A549 (cell line): ENCODE results near the gene TUFM.

Experiments used
- CHD4 ChIP-seq: fragments of 200-600 bp; sonication (generic); IDR thresholded peaks from 2 replicates; pipeline ENCODE4 v1.6.1; 2016; ENCODE audit warnings: antibody characterized with exemption, mild to moderate bottlenecking, borderline replicate concordance
- CTCF ChIP-seq: fragments of >200 bp; sonication (Bioruptor Twin); formaldehyde crosslinking; IDR thresholded peaks from 3 replicates; pipeline ENCODE4 v1.5.1; 2016
- E2F6 ChIP-seq: IDR thresholded peaks from 2 replicates; pipeline ENCODE4 v1.6.1; 2012; ENCODE audit warnings: low read depth, borderline replicate concordance
- EP300 ChIP-seq, 2 experiments: fragments of >200 bp; sonication (Bioruptor Twin); formaldehyde crosslinking; IDR thresholded peaks; 2 replicates in 1 of 2; 3 replicates in 1 of 2; pipeline ENCODE4 v1.6.1; 2016 to 2017
- FOSB ChIP-seq: fragments of 250-450 bp; sonication (Bioruptor Pico); IDR thresholded peaks from 2 replicates; pipeline ENCODE4 v1.5.0; 2020; ENCODE audit warnings: mild to moderate bottlenecking, moderate library complexity
- POLR2A ChIP-seq: IDR thresholded peaks from 2 replicates; pipeline ENCODE4 v1.6.1; 2012; ENCODE audit warnings: mild to moderate bottlenecking, low read length
- RAD21 ChIP-seq, 2 experiments: fragments of >200 bp in 1 of 2; sonication (Bioruptor Twin) in 1 of 2; formaldehyde crosslinking in 1 of 2; IDR thresholded peaks in 1 of 2; conservative IDR thresholded peaks in 1 of 2; 2 replicates in 1 of 2; 3 replicates in 1 of 2; pipeline ENCODE4 v1.6.1; 2012 to 2018; ENCODE audit warnings: inconsistent platforms in 1 of 2
- RFX5 ChIP-seq: fragments of 450-650 bp; IDR thresholded peaks from 2 replicates; pipeline ENCODE4 v1.7.1; 2014; ENCODE audit warnings: antibody characterized with exemption, mild to moderate bottlenecking, moderate library complexity
- TF ChIP-seq, protein P1 (sequence below): IDR thresholded peaks from 2 replicates; pipeline ENCODE4 v1.6.1; 2012
- TF ChIP-seq, protein P2 (sequence below): fragments of >200 bp; sonication (Bioruptor Twin); formaldehyde crosslinking; IDR thresholded peaks from 3 replicates; pipeline ENCODE4 v1.6.1; 2016

- TF ChIP-seq EP300 (IDR thresholded peaks at IDR 0.05): no peak
- no peak for TF ChIP-seq CHD4
- TF ChIP-seq POLR2A: no peak
- TF ChIP-seq RFX5: no peak
- TF ChIP-seq, protein P1, sequence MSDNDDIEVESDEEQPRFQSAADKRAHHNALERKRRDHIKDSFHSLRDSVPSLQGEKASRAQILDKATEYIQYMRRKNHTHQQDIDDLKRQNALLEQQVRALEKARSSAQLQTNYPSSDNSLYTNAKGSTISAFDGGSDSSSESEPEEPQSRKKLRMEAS: no peak
- TF ChIP-seq E2F6: no peak
- no peak for TF ChIP-seq RAD21 (conservative IDR thresholded peaks at IDR 0.05 in 1 of 2, IDR thresholded peaks at IDR 0.05 in 1 of 2)
- no peak for TF ChIP-seq FOSB
- no peak; the same call in 2 of the 3 replicates for TF ChIP-seq CTCF
- TF ChIP-seq, protein P2, sequence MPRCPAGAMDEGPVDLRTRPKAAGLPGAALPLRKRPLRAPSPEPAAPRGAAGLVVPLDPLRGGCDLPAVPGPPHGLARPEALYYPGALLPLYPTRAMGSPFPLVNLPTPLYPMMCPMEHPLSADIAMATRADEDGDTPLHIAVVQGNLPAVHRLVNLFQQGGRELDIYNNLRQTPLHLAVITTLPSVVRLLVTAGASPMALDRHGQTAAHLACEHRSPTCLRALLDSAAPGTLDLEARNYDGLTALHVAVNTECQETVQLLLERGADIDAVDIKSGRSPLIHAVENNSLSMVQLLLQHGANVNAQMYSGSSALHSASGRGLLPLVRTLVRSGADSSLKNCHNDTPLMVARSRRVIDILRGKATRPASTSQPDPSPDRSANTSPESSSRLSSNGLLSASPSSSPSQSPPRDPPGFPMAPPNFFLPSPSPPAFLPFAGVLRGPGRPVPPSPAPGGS: no peak
Observed at GRCh38 chr16:28874406-28874805, 28.3 kb upstream of the TUFM start.
